ENCODE measurements around the gene FYN.

The FYN gene

DNA sequence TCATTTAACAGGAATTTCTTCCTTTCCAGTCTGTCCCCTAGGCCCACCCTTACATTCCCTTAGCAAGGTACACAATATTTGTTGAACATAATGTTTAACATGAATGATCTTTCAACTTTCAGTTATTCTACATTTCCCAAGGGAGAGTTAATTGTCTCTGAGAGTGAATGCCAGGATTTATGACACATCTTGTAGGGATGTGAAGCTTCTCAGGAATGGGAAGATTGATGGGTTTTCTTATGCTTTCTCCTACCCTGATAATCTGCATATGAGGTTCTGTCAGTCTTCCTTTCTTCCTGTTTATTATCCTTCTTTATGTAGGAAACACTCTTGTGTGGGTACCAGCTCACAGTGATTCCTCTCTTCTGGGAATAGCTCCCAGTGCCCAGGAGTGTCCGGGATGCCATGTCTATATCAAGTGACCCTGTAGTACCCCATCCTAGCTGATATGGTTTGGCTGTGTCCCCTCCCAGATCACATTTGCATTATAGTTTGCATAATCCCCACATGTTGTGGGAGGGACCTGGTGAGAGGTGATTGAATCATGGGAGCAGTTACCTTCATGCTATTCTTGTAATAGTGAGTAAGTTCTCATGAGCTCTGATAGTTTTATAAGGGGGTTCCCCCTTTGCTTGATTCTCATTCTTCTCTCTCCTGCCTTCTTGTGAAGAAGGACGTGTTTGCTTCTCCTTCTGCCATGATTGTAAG is 7.1 kb upstream of the FYN start:
- DNase-seq: peak in 1 of 2 experiments; percentile 6

DNA sequence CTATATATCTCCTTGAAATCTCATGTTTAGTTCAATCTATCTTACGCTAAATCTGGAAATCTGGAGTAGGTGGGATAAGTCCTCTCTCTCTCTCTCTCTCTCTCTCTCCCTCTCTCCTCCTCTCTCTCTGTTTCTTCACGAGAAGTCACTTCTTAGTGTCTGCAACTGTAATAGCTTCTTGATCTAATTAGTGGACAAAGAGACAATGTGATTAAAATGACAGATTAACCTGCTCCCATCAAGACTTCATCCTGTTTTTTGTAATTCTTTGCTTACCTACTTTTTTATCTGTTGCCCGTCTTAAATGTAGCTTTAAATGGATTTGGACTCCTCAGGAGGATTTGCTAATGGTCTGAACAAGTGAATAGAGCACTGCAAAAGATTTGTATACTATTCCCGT is 2.5 kb upstream of the FYN start:
- DNase-seq: no peak

DNA sequence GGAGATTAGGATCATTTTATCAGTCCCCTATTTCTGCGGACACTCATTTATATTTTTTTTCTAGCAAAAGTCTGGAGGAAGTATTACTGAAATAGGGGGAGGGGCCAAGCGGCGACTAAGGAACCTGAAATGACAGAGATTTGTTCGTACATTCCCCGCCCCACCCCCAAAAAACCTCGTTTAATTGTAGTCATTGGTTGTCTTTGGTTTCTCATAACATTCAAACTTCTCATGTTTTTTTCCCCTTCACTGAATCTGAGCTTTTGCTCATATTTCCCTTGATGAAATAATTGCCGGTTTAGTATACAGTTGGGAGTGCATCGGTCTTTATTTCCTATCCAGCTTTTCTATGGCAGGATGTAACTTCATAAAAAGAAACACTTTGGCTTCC is 768 bp upstream of the FYN start:
- peak in 1 of 2 experiments; percentile 45 for DNase-seq

DNA sequence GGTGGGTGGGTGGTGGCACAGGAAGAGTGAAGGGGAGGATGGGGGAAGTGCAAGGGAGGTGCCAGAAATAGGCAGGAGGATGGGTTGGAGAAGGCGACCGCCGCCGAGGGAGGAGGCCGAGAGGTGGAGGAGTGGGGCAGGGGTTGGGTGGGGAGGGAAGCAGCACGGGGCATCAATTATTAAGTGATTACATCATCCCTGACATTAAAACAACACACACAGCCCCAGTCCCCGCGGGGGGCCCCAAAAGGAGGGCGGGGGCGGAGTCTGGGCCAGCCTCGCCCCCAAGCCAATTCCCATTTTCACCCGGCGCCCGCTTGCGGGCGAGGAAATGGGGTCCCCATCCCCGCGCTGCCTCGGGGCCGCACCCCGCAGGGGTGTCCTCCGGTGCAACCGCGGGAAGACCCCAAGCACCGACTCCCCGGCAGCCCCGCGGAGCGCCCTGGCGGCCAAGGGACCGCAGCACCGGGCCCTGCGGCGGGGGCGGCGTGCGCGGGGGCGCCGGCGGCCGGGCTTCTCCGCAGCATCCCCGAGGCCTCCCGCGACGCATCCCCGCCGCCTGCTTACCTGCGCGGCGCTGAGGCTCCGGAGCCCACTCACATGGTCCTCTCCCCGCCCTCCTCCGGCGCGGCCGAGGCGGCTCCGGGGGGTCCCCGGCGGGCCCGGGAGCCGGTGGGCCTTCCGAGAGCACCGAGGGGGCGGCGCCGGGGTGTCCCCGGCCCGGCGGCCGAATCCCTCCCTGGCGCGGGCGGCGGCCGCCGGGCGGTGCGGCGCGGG is 663 bp downstream of the FYN start:
- DNase-seq: peak in 1 of 2 experiments; percentile 35

DNA sequence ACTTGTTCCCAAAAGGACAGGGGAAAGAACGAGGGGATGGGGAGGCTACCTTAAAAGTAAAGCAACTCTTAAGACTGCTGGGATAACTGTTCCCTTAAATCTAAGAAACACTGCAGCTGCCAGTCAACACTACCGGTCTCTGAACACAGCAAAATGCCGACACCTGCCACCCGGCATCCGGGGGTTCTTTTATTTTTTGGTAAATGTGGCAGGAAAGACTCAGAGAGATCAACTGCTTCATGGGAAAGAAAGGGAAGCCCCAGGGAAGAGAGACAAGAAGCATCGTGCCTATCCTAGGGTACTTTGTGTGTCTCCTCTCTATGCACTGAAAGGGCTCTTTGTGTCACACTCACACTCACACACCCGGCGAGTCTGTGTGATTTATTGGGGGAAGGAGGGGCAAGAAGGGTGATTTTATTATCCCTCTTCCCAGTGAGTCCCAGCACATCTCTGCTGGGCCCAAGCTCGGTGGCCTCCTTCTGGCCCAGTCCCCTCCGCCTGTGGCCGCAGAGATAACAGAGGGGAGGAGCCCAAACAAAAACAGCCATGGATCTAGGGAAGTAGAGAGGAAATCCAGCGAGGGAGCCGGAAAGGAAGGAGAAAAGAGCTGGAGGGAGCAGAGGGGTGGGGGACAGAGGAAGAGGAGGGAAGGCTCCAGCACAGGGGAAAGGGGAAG is 1.4 kb downstream of the FYN start:
- peak in 1 of 2 experiments; percentile 35 for DNase-seq

DNA sequence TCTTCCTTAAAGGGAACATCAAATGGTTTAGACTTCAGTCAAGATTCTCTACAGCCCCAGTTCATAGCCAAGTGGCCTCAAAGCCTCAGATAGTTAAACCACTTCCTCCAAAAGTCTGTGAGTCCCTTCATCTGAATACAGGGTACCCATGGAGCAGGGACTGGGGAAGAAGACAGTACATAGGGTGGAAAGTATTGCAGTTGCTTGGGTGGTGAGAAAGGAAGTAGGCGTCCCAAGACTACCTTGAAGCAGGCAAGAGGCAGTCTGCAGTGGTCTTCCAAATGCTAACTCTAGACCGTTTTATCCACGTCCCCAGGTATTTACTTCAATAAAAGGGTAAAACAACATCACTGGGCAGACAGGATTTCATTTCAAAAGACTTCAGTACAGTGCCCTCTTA is 2.0 kb downstream of the FYN start:
- DNase-seq: no peak

DNA sequence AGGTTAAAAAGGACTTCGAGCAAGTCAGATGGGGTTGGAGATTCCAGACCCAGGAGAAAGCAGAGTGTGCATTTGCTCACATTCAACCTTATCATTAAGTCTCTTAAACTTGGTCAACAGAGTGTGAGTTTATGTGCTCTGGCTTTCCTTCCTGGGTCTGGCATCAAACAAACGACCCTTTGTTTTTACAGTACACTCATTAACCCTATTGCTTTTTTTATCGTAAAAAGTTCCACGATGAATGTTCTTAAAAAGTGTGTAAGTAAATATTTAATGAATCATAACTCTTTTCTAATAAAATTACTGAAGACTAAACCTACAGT is 2.5 kb downstream of the FYN start:
- no peak for DNase-seq

DNA sequence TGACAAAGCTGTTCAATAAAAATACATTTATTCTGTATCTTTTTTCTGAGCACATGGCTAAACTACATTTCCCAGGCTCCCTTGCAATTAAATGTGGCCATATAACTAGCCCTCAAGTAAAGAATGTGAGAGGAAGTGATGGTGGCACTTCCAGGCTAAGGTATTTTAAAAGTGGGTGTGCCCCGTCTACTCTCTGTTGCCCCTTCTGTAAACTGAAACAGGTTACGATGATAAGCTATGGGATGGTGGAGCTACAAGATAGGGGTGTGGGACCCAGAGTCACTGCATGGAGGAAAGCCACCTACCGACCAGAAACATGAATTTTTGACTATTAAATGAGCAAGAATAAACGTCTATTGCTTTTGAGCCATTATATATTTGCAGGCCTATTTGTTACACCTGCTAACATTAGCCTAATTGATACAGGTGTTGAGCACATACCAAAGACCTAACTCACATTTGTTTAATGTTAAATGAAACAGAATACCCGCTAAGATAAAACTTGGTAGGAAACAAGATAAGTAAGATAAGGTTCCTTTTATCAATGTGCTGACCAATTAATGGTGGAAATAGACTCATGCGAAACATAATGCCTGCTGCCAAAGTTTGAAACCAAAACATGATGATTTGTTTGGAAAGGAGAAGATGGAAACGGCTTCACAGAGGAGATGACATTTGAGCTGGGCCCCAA is 3.1 kb downstream of the FYN start:
- no peak for DNase-seq

DNA sequence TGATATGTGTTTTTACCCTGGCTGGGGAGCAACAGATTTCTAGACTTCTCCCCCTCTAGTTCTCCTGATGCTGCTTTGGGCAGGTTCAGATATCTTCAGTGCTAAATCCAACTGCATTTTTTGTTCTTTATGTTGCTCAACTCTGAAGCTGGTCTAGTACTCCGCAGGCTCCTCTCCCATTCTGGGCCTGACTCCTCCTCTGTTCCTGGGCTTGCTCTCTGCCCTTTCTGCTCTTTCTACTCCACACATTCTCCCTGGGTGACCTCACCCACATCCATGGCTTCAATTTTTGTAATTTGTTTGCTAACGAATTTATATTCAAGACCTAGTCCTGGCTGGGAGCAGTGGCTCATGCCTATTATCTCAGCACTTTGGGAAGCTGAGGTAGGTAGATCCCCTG is 6.4 kb downstream of the FYN start:
- no peak for DNase-seq

DNA sequence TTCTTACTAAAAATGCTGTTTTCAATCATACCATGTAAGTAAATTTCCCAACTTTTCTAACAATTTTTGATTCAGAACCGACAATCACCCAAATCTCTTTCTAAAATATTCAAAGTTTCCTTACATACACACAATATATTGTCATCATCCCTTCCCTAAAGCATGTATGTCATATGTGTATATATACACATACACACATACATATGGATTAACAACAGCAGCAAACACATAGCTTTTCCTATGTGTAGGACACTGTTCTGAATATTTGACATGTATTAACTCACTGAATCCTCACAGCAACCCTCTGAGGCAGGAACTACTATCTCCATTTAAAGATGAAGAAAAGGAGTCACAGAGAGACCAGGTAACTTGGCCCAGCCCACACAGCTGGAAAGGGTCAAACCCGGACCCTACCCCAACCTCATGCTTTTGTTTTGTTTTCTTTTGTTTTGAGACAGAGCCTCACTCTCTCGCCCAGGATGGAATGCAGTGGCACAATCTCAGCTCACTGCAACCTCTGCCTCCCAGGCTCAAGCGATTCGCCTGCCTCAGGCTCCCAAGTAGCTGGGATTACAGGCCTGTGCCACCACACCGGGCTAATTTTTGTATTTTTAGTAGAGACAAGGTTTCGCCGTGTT is 7.2 kb downstream of the FYN start:
- no peak for DNase-seq

DNA sequence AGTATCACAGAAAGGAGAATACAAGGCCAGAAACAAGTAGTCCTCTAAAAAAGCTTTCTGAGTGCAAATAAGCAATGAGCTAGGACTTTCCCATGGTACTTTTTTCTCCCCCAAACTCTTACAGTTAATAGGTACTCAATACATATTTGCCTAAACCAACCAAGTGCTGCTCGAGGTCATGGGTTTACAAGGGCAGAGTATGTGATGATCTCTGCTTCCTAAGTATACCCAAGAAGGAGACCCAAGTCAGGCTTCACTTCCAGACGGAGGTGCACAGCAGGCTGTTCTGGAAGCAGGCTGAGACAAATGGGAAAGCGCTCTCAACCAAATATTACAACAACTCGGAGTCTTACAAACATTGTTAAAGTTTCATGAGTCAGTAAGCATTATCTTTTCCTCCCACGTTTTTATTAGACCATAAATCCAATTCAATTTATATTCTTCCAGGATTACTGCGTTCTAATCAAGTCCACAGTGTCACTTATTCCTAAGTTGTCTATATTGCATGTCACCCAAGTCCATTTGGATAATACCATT is 8.1 kb downstream of the FYN start:
- no peak for DNase-seq

DNA sequence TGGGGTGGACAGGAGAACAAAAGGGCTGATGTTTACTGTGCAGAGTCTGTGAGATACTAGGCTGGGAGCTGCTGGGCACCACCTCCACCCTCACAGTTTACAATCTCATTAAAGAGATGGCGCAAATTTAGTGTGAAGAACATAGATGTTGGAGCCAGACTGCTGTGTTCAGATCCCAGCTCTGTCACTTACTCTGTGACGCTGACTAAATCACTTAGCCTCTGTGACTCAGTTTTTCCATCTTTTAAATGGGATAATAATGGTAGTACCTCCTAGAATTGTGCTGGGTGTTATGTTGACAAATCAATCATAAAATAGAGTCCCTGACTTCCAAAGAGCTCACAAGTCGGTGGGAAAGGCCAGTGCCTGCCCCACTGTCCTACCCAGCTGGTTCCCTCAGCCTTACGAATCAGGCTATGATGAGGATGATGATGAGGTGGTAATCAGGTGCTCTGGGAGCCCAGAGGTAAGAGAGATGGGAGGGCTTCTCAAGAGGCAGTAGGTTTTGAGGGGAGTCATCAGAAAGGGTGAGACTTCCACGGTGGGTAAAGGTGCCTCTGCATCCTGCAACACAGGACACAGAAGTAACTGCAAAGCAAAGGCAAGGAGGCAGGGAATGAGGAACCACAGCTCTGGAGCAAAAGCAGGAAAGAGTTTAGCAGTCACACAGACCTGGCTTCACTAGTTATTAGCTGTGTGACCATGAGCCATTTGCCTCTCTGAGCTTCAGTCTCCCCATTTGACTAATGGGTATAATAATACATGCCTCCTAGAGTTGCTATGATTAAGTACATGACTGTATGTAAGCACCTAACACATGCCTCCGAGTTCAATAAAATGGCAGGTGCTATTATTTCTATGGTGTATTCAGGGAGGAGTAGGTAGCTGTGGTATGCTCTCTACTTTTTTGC is 8.9 kb downstream of the FYN start:
- no peak for DNase-seq

DNA sequence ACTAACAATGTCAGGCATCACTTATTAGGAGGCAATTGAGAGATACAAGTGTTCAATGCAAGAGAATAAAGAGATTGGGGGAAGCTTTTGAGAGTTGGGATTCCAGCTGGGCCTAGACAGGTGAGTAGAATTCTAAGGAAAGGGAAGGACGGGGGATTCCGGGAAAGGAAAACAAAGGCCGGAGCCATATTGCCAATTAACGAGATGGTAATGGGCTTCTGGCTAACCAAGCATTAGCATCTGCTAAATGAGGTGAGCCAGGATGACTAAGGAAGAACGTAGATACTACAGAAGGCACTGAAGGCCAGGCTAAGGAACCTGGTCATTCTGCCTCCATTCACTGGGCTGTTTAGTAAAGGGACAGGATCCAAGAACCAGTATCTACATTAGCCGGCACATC is 10.5 kb downstream of the FYN start:
- no peak for DNase-seq

DNA sequence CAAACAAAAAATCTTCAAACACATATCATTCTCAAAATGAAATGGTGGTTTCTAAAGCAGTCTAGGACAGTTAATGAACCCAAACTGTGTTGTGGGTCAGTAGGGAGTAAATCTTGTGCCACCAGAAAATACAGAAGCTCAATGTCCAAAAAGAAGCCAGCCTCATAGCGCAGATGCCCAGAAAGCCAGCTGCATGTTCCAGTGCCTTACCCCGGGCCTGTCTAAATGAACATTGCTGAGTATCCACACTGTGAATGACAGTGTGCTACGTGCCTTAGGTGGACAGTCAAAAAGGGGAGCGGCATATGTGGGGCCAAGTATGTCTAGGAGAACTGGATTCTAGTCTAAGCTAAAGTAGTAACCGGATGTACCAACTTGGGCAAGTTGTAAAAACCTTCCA is 10.9 kb downstream of the FYN start:
- no peak for DNase-seq

DNA sequence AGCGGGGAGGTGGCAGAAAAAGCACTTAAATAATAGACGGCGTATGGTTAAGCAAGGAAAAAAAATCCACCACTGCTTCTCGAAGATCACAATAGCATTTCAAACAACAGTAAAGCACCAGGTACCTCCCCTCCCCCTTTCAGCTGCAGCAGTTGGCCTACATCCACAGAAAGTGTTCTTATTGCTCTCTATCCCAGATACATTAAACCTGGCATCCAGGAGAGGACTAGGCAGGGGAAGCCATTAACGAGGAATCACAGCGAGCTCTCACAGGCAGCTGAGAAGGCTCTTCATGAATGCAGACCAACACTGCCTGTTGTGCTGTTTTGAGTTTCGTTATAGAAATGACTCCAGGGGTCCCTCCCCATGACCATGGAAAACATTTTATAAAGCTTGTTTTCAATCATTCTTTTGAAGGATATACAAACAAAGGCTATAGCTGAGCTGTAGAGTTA is 11.8 kb downstream of the FYN start:
- no peak for DNase-seq

DNA sequence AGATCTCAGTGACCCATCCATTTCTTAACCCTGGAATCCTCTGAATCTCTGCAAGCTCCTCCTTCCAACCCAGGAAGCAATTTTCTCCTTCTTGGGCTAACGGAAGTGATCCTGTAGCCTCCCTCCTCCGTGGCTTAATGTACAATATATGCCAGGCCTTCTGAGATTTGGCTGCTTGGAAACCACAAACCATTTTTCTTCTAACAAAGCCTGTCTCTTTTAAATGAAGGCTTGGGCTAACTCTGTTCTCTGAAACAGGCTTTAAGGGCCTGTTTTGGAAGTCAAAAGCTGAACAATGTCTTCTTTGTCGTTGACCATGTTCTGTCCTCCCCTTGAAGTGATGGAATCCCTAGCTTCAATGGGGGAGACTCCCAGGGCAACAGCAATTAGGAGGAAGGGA is 14.9 kb downstream of the FYN start:
- no peak for DNase-seq

DNA sequence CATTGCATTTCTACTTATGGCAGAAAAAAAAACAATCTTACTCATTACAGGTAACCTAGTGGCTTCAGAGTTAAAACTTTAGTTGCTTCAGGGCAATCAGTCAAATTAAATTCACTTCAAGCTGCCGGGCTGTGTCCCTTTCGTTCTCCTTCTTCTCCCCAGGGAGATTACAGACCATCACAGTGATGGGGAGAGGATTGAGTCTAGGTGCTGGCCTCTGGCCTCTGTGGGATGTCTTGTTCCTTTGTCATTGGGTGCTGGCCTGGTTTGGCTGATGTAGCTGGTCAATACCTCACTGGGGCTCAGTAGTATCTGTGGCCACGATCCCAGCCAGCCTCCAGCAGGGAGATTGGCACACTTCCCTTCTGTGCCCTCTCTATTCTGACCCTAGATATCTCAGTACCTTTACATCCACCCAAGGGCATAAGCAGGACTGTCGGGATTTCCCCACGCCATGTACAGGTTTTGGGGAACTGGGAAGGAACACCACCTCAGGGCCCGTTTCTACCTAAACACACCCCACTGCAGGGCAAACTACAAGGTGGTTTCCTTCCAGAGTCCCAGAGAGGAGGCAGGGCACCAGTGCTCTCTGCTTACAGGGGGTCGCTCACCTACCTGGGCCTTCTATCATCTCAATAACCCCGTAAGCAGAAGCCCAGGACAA is 15.4 kb downstream of the FYN start:
- no peak for DNase-seq

DNA sequence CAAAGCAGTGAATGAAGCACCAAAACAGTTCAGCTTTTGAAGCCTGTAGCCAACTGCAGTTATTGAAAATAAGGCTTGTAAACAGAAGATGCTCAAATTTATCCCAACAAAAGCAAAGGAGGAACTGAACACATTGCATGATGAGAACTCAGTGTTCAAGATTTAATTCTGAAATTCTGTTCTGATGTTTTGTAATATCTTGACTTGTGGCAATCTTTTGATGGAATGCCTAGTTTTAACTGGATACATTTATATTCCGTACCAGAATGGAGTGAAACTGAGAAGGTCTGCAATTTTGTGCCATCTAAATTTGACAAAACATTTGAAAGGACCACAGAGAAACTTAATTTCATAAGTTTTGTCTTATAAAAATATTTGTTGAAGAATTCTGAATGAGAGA is 17.5 kb downstream of the FYN start:
- DNase-seq: no peak

DNA sequence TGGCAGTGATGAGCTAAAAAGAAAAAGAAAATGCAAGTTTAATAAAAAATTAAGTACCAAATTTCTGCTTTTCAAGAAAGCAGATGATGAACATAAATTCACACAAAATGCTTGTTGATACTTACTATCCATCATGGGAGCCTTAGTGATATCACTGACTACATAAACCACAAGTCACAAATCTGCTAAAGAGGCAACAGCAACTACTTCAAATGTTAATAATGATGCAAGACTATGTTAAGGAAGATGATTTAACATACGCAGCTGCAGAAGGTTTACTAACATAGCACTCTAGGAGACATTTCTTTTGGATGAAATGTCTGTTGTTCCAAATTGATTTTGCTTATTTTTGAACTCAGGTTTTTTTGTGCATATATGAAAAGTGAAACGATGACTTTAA is 18.6 kb downstream of the FYN start:
- DNase-seq: no peak

DNA sequence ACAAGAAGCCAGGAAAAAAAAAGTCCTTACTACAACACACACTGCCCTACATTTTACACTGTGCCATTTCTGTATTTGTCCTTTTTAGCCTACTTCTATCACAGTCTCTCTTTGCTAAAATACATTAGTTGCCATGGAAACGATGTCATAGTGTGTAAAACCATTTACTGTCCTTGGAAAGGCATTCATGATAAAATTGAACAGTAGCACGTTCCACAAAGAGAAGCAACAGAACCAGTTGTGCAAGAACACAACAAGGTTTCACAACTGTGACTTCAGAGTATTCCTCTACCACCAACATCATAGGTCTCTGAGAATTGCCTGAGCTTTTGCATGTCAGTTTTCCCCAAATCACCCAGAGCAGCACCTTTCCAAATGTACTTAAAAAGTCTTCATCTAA is 20.5 kb downstream of the FYN start:
- DNase-seq: no peak

DNA sequence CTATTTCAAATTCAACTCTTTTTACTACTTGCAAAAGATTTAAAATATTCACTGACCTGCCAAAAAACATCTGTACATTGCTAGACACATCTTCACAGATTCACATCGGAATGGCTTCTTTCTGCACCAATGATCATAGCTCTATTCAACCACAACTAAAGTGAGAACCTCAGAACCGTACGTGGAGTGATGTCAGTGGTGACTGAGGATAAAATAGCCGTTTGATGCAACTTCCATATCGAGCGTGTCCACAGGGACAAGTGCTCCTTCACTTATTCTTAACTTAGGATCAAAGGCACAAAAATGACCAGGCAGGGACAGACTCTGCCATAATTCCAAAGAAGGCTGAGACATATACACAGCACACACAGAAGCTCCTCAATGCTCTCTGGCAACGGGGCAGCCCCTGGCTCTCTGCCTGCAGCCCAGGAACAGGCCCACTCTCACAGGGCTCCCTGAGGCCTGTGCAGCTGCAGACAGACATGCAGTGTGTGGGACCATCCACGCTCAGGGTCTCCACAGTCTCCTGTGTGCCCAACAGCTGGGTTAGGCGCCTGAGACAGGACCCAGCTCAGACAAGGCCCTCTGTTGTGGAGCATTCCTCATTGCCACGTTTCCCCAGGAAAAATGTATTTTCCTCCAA is 22.8 kb downstream of the FYN start:
- DNase-seq: no peak
